Pericardium fibroblast (primary cell): Measurements from ENCODE around the gene CNNM4. TPM values are rescaled to one million over a fixed set of nuclear protein-coding genes. Genes with fewer than 3 reads are reported as not detected.

ENCODE experiments used
- total RNA-seq: library from RNA; depleted of rRNA; stranded (reverse); fragments of >200 nt; gene quantifications from 2 replicates; pipeline ENCODE4 v1.2.3, GENCODE V29; 2015

Gene CNNM4
- 2.5 and 3.3 TPM in 2 replicates for total RNA-seq

DNA sequence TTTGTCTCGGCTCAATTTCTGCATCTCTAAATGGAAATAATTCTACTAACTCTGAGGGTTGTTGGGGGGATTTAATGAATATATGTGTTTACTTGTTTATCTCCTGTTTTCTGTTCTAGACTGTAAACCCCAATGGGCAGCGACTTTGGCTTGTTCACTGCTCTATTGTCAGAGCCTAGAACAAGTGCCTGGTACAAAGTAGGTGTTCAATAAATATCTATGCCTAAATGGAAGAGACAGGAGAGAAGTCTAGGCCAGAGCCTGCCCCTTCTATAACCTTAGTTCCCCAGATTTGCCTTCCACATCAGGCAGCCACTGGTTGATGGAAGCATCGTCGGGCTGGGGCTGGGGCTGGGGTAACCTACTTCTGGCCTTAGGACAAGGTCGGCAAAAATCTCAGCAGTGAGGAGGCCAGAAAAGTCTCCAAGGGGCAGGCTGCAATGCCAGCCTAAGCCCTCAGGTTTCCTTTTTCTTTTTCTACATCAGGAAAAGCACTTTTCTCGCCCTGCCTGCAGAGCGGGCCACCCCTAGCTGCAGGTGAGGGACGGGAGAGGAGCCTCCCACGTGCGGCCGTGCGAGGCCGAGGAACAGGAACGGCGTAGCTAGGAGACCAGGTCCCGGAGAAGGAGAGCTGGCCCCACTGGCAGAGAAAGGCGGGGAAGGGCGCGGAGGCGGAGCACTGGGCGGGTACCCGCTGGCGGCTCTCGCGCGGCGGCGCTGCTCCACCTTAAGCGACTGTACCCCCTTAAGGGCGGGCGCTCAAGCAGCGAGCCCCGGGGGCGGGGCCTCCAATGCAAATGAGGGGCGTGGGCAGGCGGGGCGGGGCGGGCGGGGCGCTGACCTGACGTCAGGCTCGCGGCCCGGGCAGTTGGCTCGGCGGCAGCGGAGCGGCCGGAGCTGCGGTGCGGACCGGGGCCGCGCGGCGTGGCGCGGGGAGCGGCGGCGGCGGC lies at the start of gene CNNM4:
TSS of gene CNNM4 (plus strand) at position 867 of the 950 bp plus-strand sequence. CDS start 98 bp downstream, outside the sequence.

GRCh38 chr2:96739633-96740428 lies 20.9 kb upstream of the CNNM4 start, which contains the start of gene LMAN2L:
Gene LMAN2L (minus strand): TSS chr2:96740064. CDS start chr2:96740040, 24 bp downstream.

GRCh38 chr2:96816127-96816835 lies 55.6 kb downstream of the CNNM4 start, which contains the start of gene CNNM3:
Gene CNNM3 (plus strand): TSS chr2:96816268. CDS start chr2:96816278, 10 bp downstream.

GRCh38 chr2:96843538-96844268 lies 83.0 kb downstream of the CNNM4 start, which contains the start of gene ANKRD23:
Gene ANKRD23 (minus strand): TSS chr2:96844021. CDS start chr2:96843992, 29 bp downstream.

DNA sequence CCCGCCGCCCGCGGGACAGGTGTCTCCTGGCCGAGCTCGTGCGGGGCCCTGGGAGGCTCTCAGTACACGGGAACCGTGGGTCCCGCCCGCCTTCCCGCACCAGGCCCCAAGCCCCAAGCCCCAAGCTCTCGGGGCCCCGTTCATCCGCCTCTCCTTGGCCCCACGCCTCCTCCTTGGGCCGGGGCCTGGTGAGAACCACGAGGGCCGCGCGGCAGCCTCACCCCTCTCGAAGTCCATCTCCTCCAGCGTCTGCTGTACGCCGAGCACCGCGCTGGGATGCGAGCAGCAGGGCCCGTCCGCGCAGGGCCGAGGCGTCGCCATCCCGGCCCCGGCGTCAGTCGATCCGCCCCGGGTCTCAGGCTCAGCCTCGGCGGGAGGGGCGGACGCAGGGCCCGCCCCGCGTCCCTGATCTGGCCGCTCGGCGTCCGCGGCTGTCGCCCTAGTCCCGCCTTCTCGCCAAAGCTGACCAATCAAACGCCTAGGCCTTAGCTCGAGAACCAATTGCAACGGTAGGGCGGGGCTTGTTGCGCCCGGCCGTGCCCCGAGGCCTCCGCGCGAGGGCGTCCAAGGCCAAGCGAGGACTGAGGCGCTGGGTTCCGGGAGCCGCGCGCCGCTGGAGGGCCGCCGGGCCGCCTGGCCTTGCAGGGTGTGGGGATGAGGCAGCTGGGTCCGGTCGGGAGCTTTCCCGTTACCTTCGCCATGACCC lies 97.1 kb downstream of the CNNM4 start, which contains the start of gene ANKRD39:
TSS of gene ANKRD39 (minus strand) at position 350 of the 706 bp plus-strand sequence. CDS start at position 321, 29 bp downstream.

Other genes with a start within 250 kb of the CNNM4 start
- 6.1 and 8.3 TPM in 2 replicates for gene ARID5A, start 224.2 kb upstream of the CNNM4 start, total RNA-seq
- gene KANSL3, start 122.6 kb upstream of the CNNM4 start, total RNA-seq, result 24.6 and 26.3 TPM in 2 replicates
- under 0.01 TPM in 1 of 2 replicates, not detected in the other for gene FER1L5, start 118.1 kb upstream of the CNNM4 start, total RNA-seq
- 13.0 and 19.4 TPM in 2 replicates for gene LMAN2L, start 20.8 kb upstream of the CNNM4 start, total RNA-seq
- 4.3 and 5.6 TPM in 2 replicates for gene CNNM3, start 55.4 kb downstream of the CNNM4 start, total RNA-seq
- gene ANKRD23, start 83.1 kb downstream of the CNNM4 start, total RNA-seq, result 1.4 and 2.7 TPM in 2 replicates
- gene ANKRD39, start 97.1 kb downstream of the CNNM4 start, total RNA-seq, result 6.0 and 10.2 TPM in 2 replicates
- gene SEMA4C, start 109.2 kb downstream of the CNNM4 start, total RNA-seq, result 26.8 and 28.2 TPM in 2 replicates
- not detected in 2 replicates for gene FAM178B, start 225.7 kb downstream of the CNNM4 start, total RNA-seq